Ramos (cell line): ENCODE results near the gene MRPS22.

Experiments used
- in situ Hi-C: fragments of 300-500 bp; cut with MboI; formaldehyde crosslinking; loops from one replicate; pipeline ENCODE4 v1.14.3; 2022; ENCODE audit warnings: low sequenced_read_pairs; ENCODE audit not compliant: unreplicated experiment

Gene MRPS22

GRCh38 chr3:139310474-139310933 is 33.3 kb upstream of the MRPS22 start:
- in situ Hi-C loops: no loop called here

- in situ Hi-C loops: no loop called here
These were observed 32.3 kb upstream of the MRPS22 start for GRCh38 chr3:139311557-139311956.

GRCh38 chr3:139312416-139312815 is 31.4 kb upstream of the MRPS22 start:
- in situ Hi-C loops: no loop called here

GRCh38 chr3:139312959-139313358 is 30.9 kb upstream of the MRPS22 start:
- in situ Hi-C loops: no loop called here

GRCh38 chr3:139313921-139314320 is 29.9 kb upstream of the MRPS22 start:
- in situ Hi-C loops: no loop called here

GRCh38 chr3:139317215-139317614 is 26.6 kb upstream of the MRPS22 start:
- in situ Hi-C loops: no loop called here

GRCh38 chr3:139317660-139318430 is 26.0 kb upstream of the MRPS22 start:
- in situ Hi-C loops: no loop called here

GRCh38 chr3:139318431-139318816 is 25.4 kb upstream of the MRPS22 start:
- in situ Hi-C loops: no loop called here

- in situ Hi-C loops: no loop called here
These were observed 25.0 kb upstream of the MRPS22 start for GRCh38 chr3:139318826-139319225.

GRCh38 chr3:139319428-139320402 is 24.1 kb upstream of the MRPS22 start:
- in situ Hi-C loops: no loop called here

GRCh38 chr3:139320551-139321309 is 23.1 kb upstream of the MRPS22 start:
- in situ Hi-C loops: no loop called here

- in situ Hi-C loops: no loop called here
These were observed 21.5 kb upstream of the MRPS22 start for GRCh38 chr3:139322346-139322745.

GRCh38 chr3:139323146-139323545 is 20.7 kb upstream of the MRPS22 start:
- in situ Hi-C loops: no loop called here

GRCh38 chr3:139324456-139324855 is 19.4 kb upstream of the MRPS22 start:
- in situ Hi-C loops: no loop called here

- in situ Hi-C loops: loop anchor here (25.0 kb wide), 1 partner anchor 638 kb away; no protein-coding TSS in a partner anchor
These were observed 18.3 kb upstream of the MRPS22 start for GRCh38 chr3:139325551-139325950.

GRCh38 chr3:139326131-139326530 is 17.7 kb upstream of the MRPS22 start:
- in situ Hi-C loops: loop anchor here (25.0 kb wide), 1 partner anchor 639 kb away; no protein-coding TSS in a partner anchor

GRCh38 chr3:139326707-139327106 is 17.1 kb upstream of the MRPS22 start:
- in situ Hi-C loops: loop anchor here (25.0 kb wide), 1 partner anchor 639 kb away; no protein-coding TSS in a partner anchor

GRCh38 chr3:139327231-139327630 is 16.6 kb upstream of the MRPS22 start:
- in situ Hi-C loops: loop anchor here (25.0 kb wide), 1 partner anchor 640 kb away; no protein-coding TSS in a partner anchor

GRCh38 chr3:139327861-139328260 is 16.0 kb upstream of the MRPS22 start:
- in situ Hi-C loops: loop anchor here (25.0 kb wide), 1 partner anchor 641 kb away; no protein-coding TSS in a partner anchor

- in situ Hi-C loops: loop anchor here (25.0 kb wide), 1 partner anchor 641 kb away; no protein-coding TSS in a partner anchor
These were observed 15.5 kb upstream of the MRPS22 start for GRCh38 chr3:139328356-139328755.
